ENCODE results near the gene CDH23. TPM values are rescaled to one million over a fixed set of nuclear protein-coding genes. Genes with fewer than 3 reads are reported as not detected.

The CDH23 gene
- total RNA-seq, 1 experiment from 2014 or later, result 0.34 TPM

- no peaks in the 10 kb centered on the region for H3K9me3 ChIP-seq
- peaks cover 7% of the 10 kb centered on the region for H3K4me1 Mint-ChIP-seq (ENCODE audit: low read depth, unreplicated experiment)
- no TSS peak for BruUV-seq (replicated peaks)
- no peaks in the 10 kb centered on the region for H3K36me3 ChIP-seq (ENCODE audit: control insufficient read depth, insufficient read depth, low read length)
- H3K9me3 Mint-ChIP-seq (ENCODE audit: unreplicated experiment), result no peaks in the 10 kb centered on the region
- no peak overlapping the region for H3K4me3 ChIP-seq (ENCODE audit: low read depth, low read length)
- ChIA-PET POLR2A (no interaction called here), CTCF (interaction anchor here (0.6 to 1.1 kb wide), 2 partner anchors 25 to 384 kb away, joined by 3 to 12 read pairs; no protein-coding TSS in a partner anchor)
- H3K27me3 Mint-ChIP-seq (ENCODE audit: insufficient read depth, unreplicated experiment), result peaks cover 3% of the 10 kb centered on the region
- H3K4me1 ChIP-seq, result no peaks in the 10 kb centered on the region
- H3K4me3 Mint-ChIP-seq (ENCODE audit: unreplicated experiment), result no peak overlapping the region
- H3K36me3 Mint-ChIP-seq (ENCODE audit: insufficient read depth, unreplicated experiment), result no peaks in the 10 kb centered on the region
- no peak for TF ChIP-seq CTCF (IDR thresholded peaks at IDR 0.05; ENCODE audit: insufficient read depth in 1 of 2, low read depth in 1 of 2, low read length in 1 of 2, severe bottlenecking in 1 of 2, unreplicated experiment in 1 of 2)
- no peaks in the 10 kb centered on the region for H3K27me3 ChIP-seq (replicated peaks; ENCODE audit: control insufficient read depth, insufficient read depth, low read length)
- H3K27ac Mint-ChIP-seq (ENCODE audit: unreplicated experiment), result no peak overlapping the region
- DNase-seq, result no peak
- intact Hi-C loops (cut with micrococcal nuclease; ENCODE audit: unreplicated experiment), result no loop called here
These were observed 267.9 kb downstream of the CDH23 start for GRCh38 chr10:71664585-71664984.

GRCh38 chr10:71665456-71665855 is 268.7 kb downstream of the CDH23 start:
- peaks cover 3% of the 10 kb centered on the region for H3K27me3 Mint-ChIP-seq (ENCODE audit: insufficient read depth, unreplicated experiment)

GRCh38 chr10:71666639-71667386 is 270.1 kb downstream of the CDH23 start:
- Histone ChIP-seq H3K4me3 (ENCODE audit: low read depth, low read length) (no peak overlapping the region), H3K4me1 (no peaks in the 10 kb centered on the region), H3K9me3 (no peaks in the 10 kb centered on the region), H3K27me3 (replicated peaks; ENCODE audit: control insufficient read depth, insufficient read depth, low read length) (no peaks in the 10 kb centered on the region), H3K36me3 (ENCODE audit: control insufficient read depth, insufficient read depth, low read length) (no peaks in the 10 kb centered on the region)
- no peaks in the 10 kb centered on the region for H3K36me3 Mint-ChIP-seq (ENCODE audit: insufficient read depth, unreplicated experiment)
- ChIA-PET POLR2A (no interaction called here), CTCF (interaction anchor here (0.9 to 2.1 kb wide), 3 partner anchors 28 to 97 kb away, joined by 3 to 5 read pairs (median 3); no protein-coding TSS in a partner anchor)
- H3K4me1 Mint-ChIP-seq (ENCODE audit: low read depth, unreplicated experiment), result peaks cover 7% of the 10 kb centered on the region
- intact Hi-C loops (cut with micrococcal nuclease; ENCODE audit: unreplicated experiment), result no loop called here
- H3K4me3 Mint-ChIP-seq (ENCODE audit: unreplicated experiment), result no peak overlapping the region
- BruUV-seq (replicated peaks), result no TSS peak
- DNase-seq, result no peak
- no peak for TF ChIP-seq CTCF (IDR thresholded peaks at IDR 0.05; ENCODE audit: insufficient read depth in 1 of 2, low read depth in 1 of 2, low read length in 1 of 2, severe bottlenecking in 1 of 2, unreplicated experiment in 1 of 2)
- H3K27me3 Mint-ChIP-seq (ENCODE audit: insufficient read depth, unreplicated experiment), result peaks cover 3% of the 10 kb centered on the region
- no peak overlapping the region for H3K27ac Mint-ChIP-seq (ENCODE audit: unreplicated experiment)
- no peaks in the 10 kb centered on the region for H3K9me3 Mint-ChIP-seq (ENCODE audit: unreplicated experiment)

More at GRCh38 chr10:71665456-71665855, 268.7 kb downstream of the CDH23 start:
- Histone ChIP-seq H3K4me1 (no peaks in the 10 kb centered on the region), H3K9me3 (no peaks in the 10 kb centered on the region), H3K27me3 (replicated peaks; ENCODE audit: control insufficient read depth, insufficient read depth, low read length) (no peaks in the 10 kb centered on the region), H3K36me3 (ENCODE audit: control insufficient read depth, insufficient read depth, low read length) (no peaks in the 10 kb centered on the region), H3K4me3 (ENCODE audit: low read depth, low read length) (no peak overlapping the region)
- Mint-ChIP-seq H3K4me3 (ENCODE audit: unreplicated experiment) (no peak overlapping the region), H3K4me1 (ENCODE audit: low read depth, unreplicated experiment) (peaks cover 7% of the 10 kb centered on the region), H3K36me3 (ENCODE audit: insufficient read depth, unreplicated experiment) (no peaks in the 10 kb centered on the region), H3K9me3 (ENCODE audit: unreplicated experiment) (no peaks in the 10 kb centered on the region), H3K27ac (ENCODE audit: unreplicated experiment) (no peak overlapping the region)
- ChIA-PET CTCF (interaction anchor here (1.1 kb wide), 1 partner anchor 26 kb away, joined by 3 read pairs; no protein-coding TSS in a partner anchor), POLR2A (no interaction called here)
- intact Hi-C loops (cut with micrococcal nuclease; ENCODE audit: unreplicated experiment), result no loop called here
- TF ChIP-seq CTCF (IDR thresholded peaks at IDR 0.05; ENCODE audit: insufficient read depth in 1 of 2, low read depth in 1 of 2, low read length in 1 of 2, severe bottlenecking in 1 of 2, unreplicated experiment in 1 of 2), result no peak
- no peak for DNase-seq
- BruUV-seq (replicated peaks), result no TSS peak

Data from Caco-2 (cell line).